Measurements from ENCODE around the gene PLCB4. TPM values are rescaled to one million over a fixed set of nuclear protein-coding genes. Genes with fewer than 3 reads are reported as not detected.

The PLCB4 gene
- total RNA-seq, 4 donors from 2014 or later: 3.5 to 30.5 (median 17.5) TPM

GRCh38 chr20:9122571-9122970 is 53.7 kb downstream of the PLCB4 start:
- Histone ChIP-seq H3K9me3 (no peaks in the 10 kb centered on the region), H3K27me3 (no peaks in the 10 kb centered on the region), H3K36me3 (no peaks in the 10 kb centered on the region), H3K27ac (no peak overlapping the region), H3K4me3 (no peak overlapping the region), H3K4me1 (no peaks in the 10 kb centered on the region)
- no peak for TF ChIP-seq POLR2A (IDR thresholded peaks at IDR 0.05)
- TF ChIP-seq CTCF (IDR thresholded peaks at IDR 0.05): no peak
- no peak for DNase-seq

DNA sequence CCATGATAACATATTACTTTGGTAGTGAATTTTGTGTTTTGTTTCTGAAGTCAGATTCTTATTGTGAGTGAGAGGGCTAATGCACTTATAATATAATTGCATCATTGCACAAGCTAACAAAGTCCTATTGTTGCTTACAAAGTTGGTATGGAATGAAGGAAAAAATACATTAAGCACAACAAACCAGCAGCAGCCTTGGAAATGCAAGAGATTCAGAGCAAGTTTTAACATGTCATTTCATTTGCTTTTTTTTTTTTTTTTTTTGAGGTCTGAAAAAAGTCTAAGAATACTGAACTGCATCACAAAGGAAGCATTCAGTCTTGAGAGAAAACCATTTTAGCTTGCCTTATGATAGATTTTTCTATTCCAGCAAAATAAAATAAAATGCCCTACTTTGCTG is 57.6 kb downstream of the PLCB4 start:
- TF ChIP-seq POLR2A (IDR thresholded peaks at IDR 0.05): no peak
- no peak for TF ChIP-seq CTCF (IDR thresholded peaks at IDR 0.05)
- H3K9me3 ChIP-seq: no peaks in the 10 kb centered on the region
- no peaks in the 10 kb centered on the region for H3K36me3 ChIP-seq
- H3K4me3 ChIP-seq: no peak overlapping the region
- H3K27ac ChIP-seq: no peak overlapping the region
- DNase-seq: no peak
- no peaks in the 10 kb centered on the region for H3K4me1 ChIP-seq
- no peaks in the 10 kb centered on the region for H3K27me3 ChIP-seq

DNA sequence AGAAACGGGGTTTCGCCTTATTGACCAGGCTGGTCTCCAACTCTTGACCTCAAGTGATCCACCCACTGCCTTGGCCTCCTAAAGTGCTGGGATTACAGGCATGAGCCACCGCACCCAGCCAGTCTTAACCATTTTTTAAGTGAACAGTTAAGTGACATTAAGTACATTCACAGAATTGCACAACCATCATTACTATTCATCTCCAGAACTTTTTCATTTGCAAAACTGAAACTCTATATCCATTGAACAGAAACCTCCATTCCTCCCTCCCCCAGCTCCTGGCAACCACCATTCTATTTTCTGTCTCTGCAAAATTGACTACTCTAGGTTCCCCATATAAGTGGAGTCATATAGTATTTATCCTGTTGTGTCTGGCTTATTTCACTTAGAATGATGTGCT is 59.7 kb downstream of the PLCB4 start:
- H3K4me1 ChIP-seq: no peaks in the 10 kb centered on the region
- H3K27ac ChIP-seq: no peak overlapping the region
- no peaks in the 10 kb centered on the region for H3K27me3 ChIP-seq
- TF ChIP-seq POLR2A (IDR thresholded peaks at IDR 0.05): no peak
- TF ChIP-seq CTCF (IDR thresholded peaks at IDR 0.05): no peak
- peaks cover 0 to 5% (median 0%) of the 10 kb centered on the region in 4 donors for H3K9me3 ChIP-seq
- DNase-seq: no peak
- no peak overlapping the region for H3K4me3 ChIP-seq
- H3K36me3 ChIP-seq: no peaks in the 10 kb centered on the region

DNA sequence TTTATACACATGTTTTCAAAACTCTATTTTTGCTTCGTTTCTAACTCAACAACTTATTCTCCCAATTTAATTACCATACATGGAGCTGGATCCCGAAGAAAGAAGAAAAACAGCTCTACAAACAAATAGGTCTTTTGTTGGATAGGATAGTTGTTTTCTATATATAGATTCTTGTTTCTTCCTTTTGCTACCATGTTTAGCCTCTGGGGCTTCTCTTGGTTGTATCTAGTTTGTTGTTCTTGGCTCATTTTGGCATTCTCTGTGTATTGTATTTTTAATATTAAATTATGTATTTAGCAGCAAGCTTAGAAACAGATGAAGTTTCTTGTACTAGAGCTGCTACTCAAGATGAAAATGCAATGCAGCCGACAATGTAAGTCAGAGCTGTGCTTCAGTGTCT is 60.9 kb downstream of the PLCB4 start:
- no peaks in the 10 kb centered on the region for H3K36me3 ChIP-seq
- no peaks in the 10 kb centered on the region for H3K27me3 ChIP-seq
- H3K4me1 ChIP-seq: no peaks in the 10 kb centered on the region
- H3K9me3 ChIP-seq: peaks cover 0 to 5% (median 0%) of the 10 kb centered on the region in 4 donors
- no peak overlapping the region for H3K4me3 ChIP-seq
- no peak for DNase-seq
- H3K27ac ChIP-seq: no peak overlapping the region
- no peak for TF ChIP-seq CTCF (IDR thresholded peaks at IDR 0.05)
- TF ChIP-seq POLR2A (IDR thresholded peaks at IDR 0.05): no peak

GRCh38 chr20:9130521-9130920 is 61.6 kb downstream of the PLCB4 start:
- no peak overlapping the region for H3K4me3 ChIP-seq
- no peaks in the 10 kb centered on the region for H3K27me3 ChIP-seq
- TF ChIP-seq CTCF (IDR thresholded peaks at IDR 0.05): no peak
- TF ChIP-seq POLR2A (IDR thresholded peaks at IDR 0.05): no peak
- no peaks in the 10 kb centered on the region for H3K4me1 ChIP-seq
- no peaks in the 10 kb centered on the region for H3K36me3 ChIP-seq
- H3K27ac ChIP-seq: no peak overlapping the region
- no peak for DNase-seq
- peaks cover 0 to 5% (median 0%) of the 10 kb centered on the region in 4 donors for H3K9me3 ChIP-seq

GRCh38 chr20:9131841-9132240 is 63.0 kb downstream of the PLCB4 start:
- no peaks in the 10 kb centered on the region for H3K27me3 ChIP-seq
- no peaks in the 10 kb centered on the region for H3K36me3 ChIP-seq
- H3K27ac ChIP-seq: no peak overlapping the region
- DNase-seq: no peak
- no peak overlapping the region for H3K4me3 ChIP-seq
- H3K4me1 ChIP-seq: no peaks in the 10 kb centered on the region
- TF ChIP-seq POLR2A (IDR thresholded peaks at IDR 0.05): no peak
- H3K9me3 ChIP-seq: peaks cover 0 to 5% (median 0%) of the 10 kb centered on the region in 4 donors
